Spleen (tissue), 7 donors: ENCODE measurements around the gene CACNA2D3.

Source experiments
- CTCF ChIP-seq, 11 experiments: fragments of 200-600 bp in 7 of 11; fragments of 450-650 bp in 4 of 11; sonication (generic) in 4 of 11; IDR thresholded peaks in 8 of 11; conservative IDR thresholded peaks in 3 of 11; 1 replicate in 7 of 11; 2 replicates in 4 of 11; pipeline versions ENCODE4 v1.4.0 to v1.8.0; 2016 to 2021; ENCODE audit warnings: antibody characterized with exemption in 11 of 11, inconsistent platforms in 4 of 11, mild to moderate bottlenecking in 1 of 11
- POLR2A ChIP-seq, 3 donors: fragments of 450-650 bp; IDR thresholded peaks; one replicate each; pipeline ENCODE4 v1.5.1; 2017; ENCODE audit warnings: antibody characterized with exemption in 3 of 3, mild to moderate bottlenecking in 1 of 3
- donor health status: DM: no; HTN: no; CAD: no; lungs with moderate emphysema.
- donor health status: DM: no; HTN: no; CAD: no.
- donor health status: DM: no; HTN: no; CAD: no.

DNA sequence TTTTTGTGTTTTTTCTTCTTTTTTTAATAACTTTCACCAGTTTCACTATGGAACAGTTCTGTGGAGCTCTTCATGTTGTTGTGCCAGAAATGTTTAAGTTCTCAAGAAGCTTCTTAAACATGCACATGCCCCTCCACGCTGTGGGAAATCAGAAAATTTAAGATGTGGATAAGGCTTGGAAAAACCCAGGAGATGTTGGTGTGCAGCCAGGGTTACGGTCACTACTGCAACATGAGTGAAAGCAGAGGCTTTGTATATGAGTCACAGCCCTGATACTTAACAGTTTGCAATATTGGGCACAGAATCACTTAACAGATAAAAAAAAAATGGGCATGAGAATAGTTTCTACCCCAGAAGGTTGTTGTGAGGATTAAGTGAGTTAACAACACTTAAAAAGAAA lies 405.6 kb downstream of the CACNA2D3 start:
- TF ChIP-seq CTCF (IDR thresholded peaks at IDR 0.05 in 8 of 11, conservative IDR thresholded peaks at IDR 0.05 in 3 of 11) (no peak), POLR2A (IDR thresholded peaks at IDR 0.05) (no peak)
